CD14-positive monocyte (primary cell): ENCODE measurements around the gene PLD6. TPM values are rescaled to one million over a fixed set of nuclear protein-coding genes. Genes with fewer than 3 reads are reported as not detected.
"Not testable (repeated sequence)": the region's sequence is repeated elsewhere in the genome, so short reads cannot be mapped to it uniquely, and the experiment has no call there.

Experiments used
- DNase-seq, 3 donors: peaks; one replicate each; pipeline ENCODE4 v3.0.0-alpha.2; 2011 to 2022
- H2AFZ ChIP-seq: 2 replicates; pipeline ENCODE4 v1.6.0; 2012; ENCODE audit warnings: mild to moderate bottlenecking, low read depth, low read length, inconsistent platforms; ENCODE audit not compliant: insufficient read depth, poor library complexity, severe bottlenecking
- H3K27ac ChIP-seq, 2 donors: 1 replicate in 1 of 2; 2 replicates in 1 of 2; pipeline ENCODE4 v1.5.1; 2012 to 2013; ENCODE audit warnings: low read length in 2 of 2, control low read depth in 1 of 2, inconsistent platforms in 1 of 2, low read depth in 1 of 2, mild to moderate bottlenecking in 1 of 2
- H3K27me3 ChIP-seq, 2 donors: one replicate each; pipeline versions ENCODE4 v1.6.0 to v1.6.1; 2011 to 2013; ENCODE audit warnings: low read length in 2 of 2; ENCODE audit not compliant: control insufficient read depth in 2 of 2, insufficient read depth in 2 of 2
- H3K36me3 ChIP-seq, 2 donors: replicated peaks in 1 of 2; 1 replicate in 1 of 2; 2 replicates in 1 of 2; pipeline versions ENCODE4 v1.5.1 to v1.6.1; 2012 to 2013; ENCODE audit warnings: low read length in 2 of 2, control low read depth in 1 of 2, inconsistent platforms in 1 of 2, mild to moderate bottlenecking in 1 of 2; ENCODE audit not compliant: insufficient read depth in 2 of 2, control insufficient read depth in 1 of 2
- H3K4me1 ChIP-seq, 2 donors: 1 replicate in 1 of 2; 2 replicates in 1 of 2; pipeline versions ENCODE4 v1.5.1 to v1.6.1; 2012 to 2013; ENCODE audit warnings: low read length in 2 of 2, control low read depth in 1 of 2, inconsistent platforms in 1 of 2, mild to moderate bottlenecking in 1 of 2, moderate library complexity in 1 of 2; ENCODE audit not compliant: insufficient read depth in 2 of 2, control insufficient read depth in 1 of 2
- H3K4me2 ChIP-seq: replicated peaks from 2 replicates; pipeline ENCODE3; 2012; ENCODE audit warnings: low read length, moderate library complexity, mild to moderate bottlenecking; ENCODE audit not compliant: poor library complexity, severe bottlenecking; ENCODE audit errors: extremely low read depth
- H3K4me3 ChIP-seq, 3 experiments: fragments of 200-600 bp in 1 of 3; sonication (generic) in 1 of 3; replicated peaks in 1 of 3; 1 replicate in 2 of 3; 2 replicates in 1 of 3; pipeline ENCODE4 v1.5.1; 2011 to 2013; ENCODE audit warnings: low read length in 3 of 3, mild to moderate bottlenecking in 3 of 3, control low read depth in 2 of 3, low read depth in 2 of 3, inconsistent platforms in 1 of 3, moderate library complexity in 1 of 3
- H3K79me2 ChIP-seq: 2 replicates; pipeline ENCODE4 v1.6.0; 2012; ENCODE audit warnings: mild to moderate bottlenecking, control low read depth, inconsistent platforms, low read length, moderate library complexity; ENCODE audit not compliant: insufficient read depth
- H3K9ac ChIP-seq: 2 replicates; pipeline ENCODE4 v1.6.0; 2017; ENCODE audit warnings: low read length, mild to moderate bottlenecking; ENCODE audit not compliant: insufficient read depth, poor library complexity, severe bottlenecking
- H3K9me3 ChIP-seq, 2 donors: replicated peaks in 1 of 2; 1 replicate in 1 of 2; 2 replicates in 1 of 2; pipeline versions ENCODE4 v1.5.1 to v1.6.1; 2012 to 2013; ENCODE audit warnings: low read length in 2 of 2, control low read depth in 1 of 2; ENCODE audit not compliant: control insufficient read depth in 1 of 2, insufficient read depth in 1 of 2
- H4K20me1 ChIP-seq: 2 replicates; pipeline ENCODE4 v1.6.0; 2012; ENCODE audit warnings: mild to moderate bottlenecking, low read length, control low read depth, moderate library complexity; ENCODE audit not compliant: insufficient read depth
- H3K27ac Mint-ChIP-seq, 7 donors: one replicate each; pipeline ENCODE4 v1.8.0; 2020; ENCODE audit warnings: mild to moderate bottlenecking in 7 of 7, mixed read lengths in 7 of 7, moderate library complexity in 6 of 7, inconsistent platforms in 2 of 7
- H3K27me3 Mint-ChIP-seq, 3 donors: one replicate each; pipeline ENCODE4 v1.8.0; 2021 to 2022; ENCODE audit warnings: low read depth in 3 of 3, mild to moderate bottlenecking in 3 of 3, mixed read lengths in 3 of 3, moderate library complexity in 3 of 3, inconsistent platforms in 1 of 3
- H3K36me3 Mint-ChIP-seq, 2 donors: one replicate each; pipeline ENCODE4 v1.8.0; 2020; ENCODE audit warnings: mixed read lengths in 2 of 2, inconsistent platforms in 1 of 2, mild to moderate bottlenecking in 1 of 2
- H3K4me1 Mint-ChIP-seq: one replicate; pipeline ENCODE4 v1.8.0; 2020; ENCODE audit warnings: mild to moderate bottlenecking, mixed read lengths
- H3K4me3 Mint-ChIP-seq, 2 donors: one replicate each; pipeline ENCODE4 v1.8.0; 2020; ENCODE audit warnings: mild to moderate bottlenecking in 2 of 2, mixed read lengths in 2 of 2, moderate library complexity in 1 of 2
- H3K9me3 Mint-ChIP-seq, 7 donors: one replicate each; pipeline ENCODE4 v1.8.0; 2020 to 2022; ENCODE audit warnings: mixed read lengths in 7 of 7, mild to moderate bottlenecking in 6 of 7, moderate library complexity in 6 of 7, inconsistent platforms in 2 of 7
- CTCF ChIP-seq: fragments of 200-600 bp; IDR thresholded peaks from one replicate; pipeline ENCODE4 v1.8.0; 2022; ENCODE audit warnings: antibody characterized with exemption, mild to moderate bottlenecking
- WGBS: methylation state at CpG from one replicate; pipeline ENCODE4 v1.1.5; 2013; ENCODE audit warnings: missing lambda C conversion rate; ENCODE audit not compliant: insufficient coverage; 5-methylcytosine and 5-hydroxymethylcytosine counted together
- intact Hi-C, 2 donors: fragments of 100-400 bp; cut with micrococcal nuclease; formaldehyde crosslinking; loops; one replicate each; pipeline versions ENCODE4 v1.15.0 to v1.15.1; 2023
- polyA plus RNA-seq, 3 donors: library from polyadenylated mRNA; depleted of rRNA in 1 of 3; unstranded in 2 of 3; stranded (reverse) in 1 of 3; fragments of 300-500 nt in 2 of 3; fragments of >200 nt in 1 of 3; fragmentation: Illumina TruSeq in 2 of 3; gene quantifications; 1 replicate in 2 of 3; 2 replicates in 1 of 3; pipeline ENCODE4 v1.2.3, GENCODE V29; 2012 to 2021

The PLD6 gene
- polyA plus RNA-seq, 3 donors = 0.16 to 0.76 (median 0.50) TPM

- Histone ChIP-seq H3K4me2 (no peak overlapping the region), H3K79me2 (no peaks in the 10 kb centered on the region), H4K20me1 (no peaks in the 10 kb centered on the region), H3K4me1 (no peaks in the 10 kb centered on the region), H3K27me3 (no peaks in the 10 kb centered on the region), H3K9ac (no peak overlapping the region), H2AFZ (no peak overlapping the region), H3K9me3 (no peaks in the 10 kb centered on the region), H3K4me3 (no peak overlapping the region), H3K36me3 (no peaks in the 10 kb centered on the region), H3K27ac (no peak overlapping the region)
- H3K36me3 Mint-ChIP-seq = peaks cover 16 to 22% of the 10 kb centered on the region in 2 donors
- no peaks in the 10 kb centered on the region for H3K4me1 Mint-ChIP-seq
- H3K27ac Mint-ChIP-seq = no peak overlapping the region
- 100% methylated on average over 1 of the region's 1 CpG for WGBS
- H3K27me3 Mint-ChIP-seq = peaks cover 0 to 2% (median 0%) of the 10 kb centered on the region in 3 donors
- intact Hi-C loops = no loop called here
- no peak overlapping the region for H3K4me3 Mint-ChIP-seq
- TF ChIP-seq CTCF = no peak
- DNase-seq = no peak
- H3K9me3 Mint-ChIP-seq = no peaks in the 10 kb centered on the region
Measured at GRCh38 chr17:17198281-17198680, 7.9 kb downstream of the PLD6 start.

GRCh38 chr17:17196776-17197175, 9.4 kb downstream of the PLD6 start:
- Mint-ChIP-seq H3K9me3 (no peaks in the 10 kb centered on the region), H3K27ac (no peak overlapping the region)
- intact Hi-C loops = no loop called here

GRCh38 chr17:17195466-17195865, 10.7 kb downstream of the PLD6 start:
- H3K4me1 Mint-ChIP-seq, H3K4me1 ChIP-seq, H3K4me2 ChIP-seq, H3K27ac ChIP-seq, H4K20me1 ChIP-seq, H3K36me3 Mint-ChIP-seq, H3K9me3 ChIP-seq, H3K4me3 ChIP-seq, H3K27me3 ChIP-seq, intact Hi-C loops, H2AFZ ChIP-seq, H3K4me3 Mint-ChIP-seq, H3K36me3 ChIP-seq, H3K9me3 Mint-ChIP-seq, H3K27me3 Mint-ChIP-seq, H3K79me2 ChIP-seq, H3K9ac ChIP-seq, DNase-seq: not testable (repeated sequence)
- H3K27ac Mint-ChIP-seq = peak overlapping the region in 1 of 7 donors; percentile 40
- WGBS = 95% methylated on average over 2 of the region's 5 CpGs

More at GRCh38 chr17:17196776-17197175, 9.4 kb downstream of the PLD6 start:
- no peak overlapping the region for H3K4me2 ChIP-seq
- no peak for DNase-seq
- H2AFZ ChIP-seq = no peak overlapping the region
- Mint-ChIP-seq H3K4me1 (peaks cover 3% of the 10 kb centered on the region), H3K36me3 (peaks cover 5 to 10% of the 10 kb centered on the region in 2 donors), H3K27me3 (no peaks in the 10 kb centered on the region), H3K4me3 (no peak overlapping the region)
- no peaks in the 10 kb centered on the region for H3K4me1 ChIP-seq
- H3K9me3 ChIP-seq = no peaks in the 10 kb centered on the region
- TF ChIP-seq CTCF = no peak
- H4K20me1 ChIP-seq = no peaks in the 10 kb centered on the region
- no peak overlapping the region for H3K9ac ChIP-seq
- H3K4me3 ChIP-seq = no peak overlapping the region
- H3K36me3 ChIP-seq = no peaks in the 10 kb centered on the region
- no peaks in the 10 kb centered on the region for H3K27me3 ChIP-seq
- no peaks in the 10 kb centered on the region for H3K79me2 ChIP-seq
- no peak overlapping the region for H3K27ac ChIP-seq
